AG04449 (cell line): ENCODE measurements around the gene SPTLC3.

Experiments used
- CTCF ChIA-PET: fragments of 350-600 bp; formaldehyde crosslinking; extraction: SDS; loops from one replicate; lab custom pipeline; 2021; ENCODE audit warnings: antibody characterized with exemption; lab: Yijun Ruan, JAX
- POLR2A ChIA-PET: fragments of 400-600, 350-600 bp; formaldehyde crosslinking; extraction: SDS; loops from one replicate; lab custom pipeline; 2020; ENCODE audit warnings: antibody characterized with exemption, inconsistent platforms; lab: Yijun Ruan, JAX
- DNase-seq: peaks from one replicate; pipeline ENCODE4 v3.0.0-alpha.2; 2010; ENCODE audit warnings: low read depth, low spot score
- H3K4me3 ChIP-seq: 2 replicates; pipeline ENCODE4 v1.5.1; 2011; ENCODE audit warnings: low read depth, mild to moderate bottlenecking, control low read depth, low read length
- TF ChIP-seq, protein P1 (sequence below): IDR thresholded peaks from one replicate; pipeline ENCODE4 v1.5.1; 2011; ENCODE audit warnings: mild to moderate bottlenecking, moderate library complexity, low read length, control low read depth, inconsistent platforms; ENCODE audit not compliant: insufficient read depth; ENCODE audit errors: missing control alignments

The SPTLC3 gene

DNA sequence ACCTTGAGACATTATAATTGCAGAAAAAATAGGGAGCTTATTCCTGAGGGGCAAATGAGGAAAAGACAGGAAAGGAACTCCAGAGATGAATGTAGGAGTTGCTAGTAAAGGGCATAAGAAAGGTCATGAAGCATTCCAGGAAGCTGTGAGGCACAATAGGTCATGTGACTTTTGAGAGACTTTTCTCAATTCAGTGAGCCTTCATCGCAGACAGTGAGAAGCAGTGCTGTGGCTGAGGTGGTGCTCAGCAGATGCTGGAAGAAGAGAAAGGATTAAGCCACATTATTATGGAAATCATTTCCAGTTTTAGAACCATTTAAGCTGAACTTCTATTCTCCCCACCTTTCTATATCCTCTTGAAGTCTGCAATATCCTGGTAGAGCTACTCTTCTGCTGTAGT, 4.1 kb downstream of the SPTLC3 start:
- TF ChIP-seq, protein P1, sequence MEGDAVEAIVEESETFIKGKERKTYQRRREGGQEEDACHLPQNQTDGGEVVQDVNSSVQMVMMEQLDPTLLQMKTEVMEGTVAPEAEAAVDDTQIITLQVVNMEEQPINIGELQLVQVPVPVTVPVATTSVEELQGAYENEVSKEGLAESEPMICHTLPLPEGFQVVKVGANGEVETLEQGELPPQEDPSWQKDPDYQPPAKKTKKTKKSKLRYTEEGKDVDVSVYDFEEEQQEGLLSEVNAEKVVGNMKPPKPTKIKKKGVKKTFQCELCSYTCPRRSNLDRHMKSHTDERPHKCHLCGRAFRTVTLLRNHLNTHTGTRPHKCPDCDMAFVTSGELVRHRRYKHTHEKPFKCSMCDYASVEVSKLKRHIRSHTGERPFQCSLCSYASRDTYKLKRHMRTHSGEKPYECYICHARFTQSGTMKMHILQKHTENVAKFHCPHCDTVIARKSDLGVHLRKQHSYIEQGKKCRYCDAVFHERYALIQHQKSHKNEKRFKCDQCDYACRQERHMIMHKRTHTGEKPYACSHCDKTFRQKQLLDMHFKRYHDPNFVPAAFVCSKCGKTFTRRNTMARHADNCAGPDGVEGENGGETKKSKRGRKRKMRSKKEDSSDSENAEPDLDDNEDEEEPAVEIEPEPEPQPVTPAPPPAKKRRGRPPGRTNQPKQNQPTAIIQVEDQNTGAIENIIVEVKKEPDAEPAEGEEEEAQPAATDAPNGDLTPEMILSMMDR = no peak
- DNase-seq = no peak
- ChIA-PET CTCF (interaction anchor here (0.8 to 2.0 kb wide), 4 partner anchors 10 to 42 kb away, joined by 3 to 8 read pairs (median 5); no protein-coding TSS in a partner anchor), POLR2A (no interaction called here)
- no peak overlapping the region for H3K4me3 ChIP-seq

DNA sequence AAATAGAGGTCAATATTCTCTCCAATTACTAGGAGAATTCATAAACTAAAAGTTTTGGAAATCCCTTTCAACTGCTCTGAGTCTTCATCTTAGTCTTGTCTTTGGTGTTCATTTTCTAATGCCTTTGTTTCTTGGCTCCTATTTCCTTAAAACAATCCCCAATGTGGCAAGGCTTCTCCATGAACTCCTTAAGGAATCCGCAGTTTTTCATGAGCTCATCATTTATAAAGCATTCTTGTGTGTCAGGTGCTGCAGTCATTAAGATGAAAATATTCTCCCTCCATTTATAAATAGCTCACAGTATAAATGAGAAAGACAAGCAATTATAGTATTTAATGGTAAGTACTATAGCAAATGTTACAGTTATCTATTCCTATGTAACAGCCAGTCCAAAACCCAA, 4.6 kb downstream of the SPTLC3 start:
- CTCF ChIA-PET = interaction anchor here (0.8 to 2.0 kb wide), 4 partner anchors 9 to 42 kb away, joined by 3 to 8 read pairs (median 5); no protein-coding TSS in a partner anchor
- no peak overlapping the region for H3K4me3 ChIP-seq
- TF ChIP-seq, protein P1 = no peak
- DNase-seq = no peak
- POLR2A ChIA-PET = no interaction called here

DNA sequence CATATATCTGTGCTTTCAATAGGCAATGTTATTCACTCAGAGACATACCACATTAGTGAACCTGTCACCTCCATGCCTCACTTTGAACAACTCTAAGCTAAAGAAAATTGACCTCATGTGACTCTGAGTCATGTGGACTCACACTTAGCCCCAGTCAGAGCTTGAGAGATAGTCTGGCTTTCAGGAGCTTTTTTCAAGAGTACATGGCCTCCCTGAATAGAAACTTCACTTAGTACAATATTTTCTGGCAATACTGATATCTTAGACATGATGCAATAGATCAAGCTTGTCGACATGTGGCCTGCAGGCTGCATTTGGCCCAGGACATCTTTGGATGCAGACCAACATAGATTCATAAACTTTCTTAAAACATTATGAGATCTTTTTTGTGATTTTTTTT, 8.5 kb downstream of the SPTLC3 start:
- TF ChIP-seq, protein P1 = no peak
- no peak for DNase-seq
- ChIA-PET CTCF (interaction anchor here (1.8 kb wide), 1 partner anchor 92 kb away, joined by 4 read pairs; no protein-coding TSS in a partner anchor), POLR2A (no interaction called here)
- H3K4me3 ChIP-seq = no peak overlapping the region

DNA sequence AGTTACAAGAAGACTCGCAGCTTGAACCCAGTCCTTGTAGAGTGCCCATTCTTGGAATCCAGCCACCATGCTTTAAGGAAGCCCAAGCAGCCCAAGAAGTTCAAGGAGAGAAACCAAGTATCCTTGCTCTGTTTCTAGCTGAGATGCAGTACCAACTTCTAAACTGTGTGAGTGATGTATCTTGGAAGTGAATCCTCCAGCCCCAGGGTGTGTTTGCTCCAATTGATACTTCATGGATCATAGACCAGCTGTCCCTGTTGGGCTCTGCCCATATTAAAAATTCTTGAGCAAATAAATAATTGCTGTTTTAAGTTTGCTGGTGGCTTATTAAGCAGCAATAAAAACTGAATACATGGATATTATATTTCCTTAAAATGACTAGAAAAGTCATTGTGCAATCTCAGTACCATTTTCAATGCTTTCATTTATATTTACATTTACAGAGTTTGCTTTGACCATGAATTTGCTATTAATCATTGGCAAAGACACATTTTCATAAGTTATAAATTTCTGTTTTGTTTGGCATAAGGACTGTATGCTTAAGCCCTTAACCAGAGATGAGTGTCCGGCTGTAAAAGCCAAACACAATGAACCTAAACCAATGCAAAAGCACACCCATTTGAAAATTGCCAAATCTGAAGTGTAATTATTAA, 9.2 kb downstream of the SPTLC3 start:
- H3K4me3 ChIP-seq = no peak overlapping the region
- ChIA-PET POLR2A (no interaction called here), CTCF (interaction anchor here (1.8 kb wide), 1 partner anchor 93 kb away, joined by 4 read pairs; no protein-coding TSS in a partner anchor)
- TF ChIP-seq, protein P1 = no peak
- no peak for DNase-seq

DNA sequence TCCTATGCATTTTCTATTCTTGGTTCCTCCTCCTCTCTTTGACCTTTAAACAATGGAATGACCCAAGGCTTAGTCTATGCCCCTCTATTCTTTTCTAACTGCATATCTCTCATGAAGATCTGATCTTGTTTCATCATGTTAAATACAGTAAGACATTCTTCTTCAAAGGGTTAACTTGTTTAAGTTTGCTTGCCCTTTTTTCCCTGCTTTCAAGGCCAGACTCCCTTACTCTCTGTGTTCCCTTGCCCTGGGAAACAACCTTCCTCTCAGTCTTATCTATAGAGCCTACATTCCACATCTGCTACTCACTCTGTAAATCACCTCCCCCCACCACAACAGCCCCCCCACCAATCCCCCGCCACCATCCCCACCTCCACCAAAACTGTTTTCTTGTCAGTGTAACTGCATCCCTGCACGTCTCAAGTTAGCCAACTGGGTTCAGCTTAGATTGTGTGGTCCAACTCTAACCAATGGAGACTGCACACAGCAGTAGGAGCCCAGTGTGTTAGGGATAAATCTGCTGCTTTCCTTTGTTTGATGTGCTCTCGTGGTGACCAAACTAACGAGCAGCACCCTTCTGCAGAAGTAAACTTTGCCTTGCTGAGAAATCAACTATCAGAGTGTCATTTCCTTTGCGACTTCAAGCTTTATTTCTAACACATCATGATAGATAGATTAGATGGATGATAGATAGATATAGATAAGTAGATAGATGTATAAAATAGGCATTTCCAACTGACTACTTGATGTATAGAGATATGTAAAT, 12.6 kb downstream of the SPTLC3 start:
- TF ChIP-seq, protein P1 = no peak
- POLR2A ChIA-PET = no interaction called here
- H3K4me3 ChIP-seq = no peak overlapping the region
- DNase-seq = no peak
- CTCF ChIA-PET = interaction anchor here (0.5 to 1.9 kb wide), 2 partner anchors 8 to 98 kb away, joined by 3 to 6 read pairs; no protein-coding TSS in a partner anchor

DNA sequence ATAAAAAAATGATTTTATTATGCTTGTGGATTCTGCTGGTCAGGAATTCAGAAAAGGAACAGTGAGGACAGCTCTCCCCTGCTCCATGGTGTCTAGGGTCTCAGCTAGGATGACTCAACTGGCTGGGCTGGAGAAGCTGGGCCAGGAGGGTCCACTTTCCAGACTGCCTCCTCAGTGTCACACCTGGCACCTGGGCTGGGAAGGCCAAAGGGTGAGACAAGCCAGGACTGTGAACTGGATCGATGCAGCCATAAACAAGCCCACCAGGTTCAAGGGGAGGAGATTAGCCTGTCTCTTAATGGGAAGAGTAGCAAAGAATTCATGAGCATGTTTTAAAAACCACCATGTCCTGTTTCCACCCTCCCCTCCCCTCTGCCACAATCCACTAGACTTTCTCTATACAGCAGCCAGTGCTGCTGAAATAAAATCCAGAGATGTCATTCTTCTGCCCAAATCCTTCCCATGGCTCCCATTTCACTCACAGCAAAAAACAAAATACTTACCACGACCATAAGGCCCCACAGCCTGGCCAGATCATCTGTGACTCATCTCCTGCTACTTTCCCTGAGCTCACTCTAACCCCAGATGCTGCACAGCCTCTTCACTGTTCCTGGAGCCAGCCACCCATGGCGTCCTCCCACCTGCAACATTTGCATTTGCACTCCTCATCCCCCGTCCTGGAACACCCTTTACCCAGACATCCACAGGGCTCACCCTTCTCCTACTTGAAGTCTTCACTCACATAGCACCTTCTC, 13.8 kb downstream of the SPTLC3 start:
- no peak for DNase-seq
- CTCF ChIA-PET = interaction anchor here (1.9 kb wide), 1 partner anchor 9 kb away, joined by 6 read pairs; no protein-coding TSS in a partner anchor
- no peak overlapping the region for H3K4me3 ChIP-seq
- POLR2A ChIA-PET = no interaction called here
- TF ChIP-seq, protein P1 = no peak
